Gastroesophageal sphincter (tissue), 3 donors: ENCODE measurements around the gene G6PD.

ENCODE experiments used
- CTCF ChIP-seq, 4 experiments: fragments of 200-600 bp in 2 of 4; fragments of 450-650 bp in 2 of 4; sonication (generic) in 1 of 4; IDR thresholded peaks; one replicate each; pipeline ENCODE4 v1.5.1; 2017 to 2019; ENCODE audit warnings: antibody characterized with exemption in 4 of 4, mild to moderate bottlenecking in 2 of 4, moderate library complexity in 2 of 4
- POLR2A ChIP-seq, 2 donors: fragments of 450-650 bp; IDR thresholded peaks; one replicate each; pipeline ENCODE4 v1.6.1; 2017; ENCODE audit warnings: antibody characterized with exemption in 2 of 2, mild to moderate bottlenecking in 2 of 2, moderate library complexity in 1 of 2

GRCh38 chrX:154502989-154503388 lies 43.7 kb downstream of the G6PD start:
- no peak for TF ChIP-seq CTCF (IDR thresholded peaks at IDR 0.05)
- TF ChIP-seq POLR2A (IDR thresholded peaks at IDR 0.05), result no peak
